Psoas muscle (tissue), 8 donors: Measurements from ENCODE around the gene BBS4. TPM values are rescaled to one million over a fixed set of nuclear protein-coding genes. Genes with fewer than 3 reads are reported as not detected.
"Not testable (repeated sequence)": the region's sequence is repeated elsewhere in the genome, so short reads cannot be mapped to it uniquely, and the experiment has no call there.

Experiments used
- ATAC-seq, 4 donors: fragments of 200-7000 bp; cut with Tn5 transposase; one replicate each; pipeline ENCODE4 v1.9.1; 2020; ENCODE audit warnings: moderate library complexity in 3 of 4, mild to moderate bottlenecking in 2 of 4
- DNase-seq, 2 donors: peaks; one replicate each; pipeline ENCODE4 v3.0.0-alpha.2; 2020
- H3K27ac ChIP-seq: fragments of 200-600 bp; one replicate; pipeline ENCODE4 v1.8.0; 2022
- H3K27me3 ChIP-seq, 3 donors: fragments of 200-600 bp in 1 of 3; one replicate each; pipeline versions ENCODE4 v1.6.1 to v1.8.0; 2013 to 2022; ENCODE audit warnings: low read length in 2 of 3, mild to moderate bottlenecking in 2 of 3, moderate library complexity in 1 of 3; ENCODE audit not compliant: insufficient read depth in 3 of 3
- H3K36me3 ChIP-seq, 2 donors: fragments of 200-600 bp in 1 of 2; one replicate each; pipeline versions ENCODE4 v1.6.1 to v1.8.0; 2013 to 2022; ENCODE audit warnings: low read depth in 1 of 2, mild to moderate bottlenecking in 1 of 2, moderate library complexity in 1 of 2; ENCODE audit not compliant: insufficient read depth in 1 of 2
- H3K4me1 ChIP-seq: fragments of 200-600 bp; one replicate; pipeline ENCODE4 v1.8.0; 2022
- H3K4me3 ChIP-seq: fragments of 200-600 bp; one replicate; pipeline ENCODE4 v1.8.0; 2022; ENCODE audit warnings: mild to moderate bottlenecking
- H3K9me3 ChIP-seq: fragments of 200-600 bp; one replicate; pipeline ENCODE4 v1.8.0; 2022
- CTCF ChIP-seq: fragments of 200-600 bp; IDR thresholded peaks from one replicate; pipeline ENCODE4 v1.8.0; 2022; ENCODE audit warnings: antibody characterized with exemption
- WGBS, 3 donors: extraction: QIAGEN DNeasy Blood & Tissue Kit; methylation state at CpG; one replicate each; pipeline versions ENCODE4 v1.1.6 to v1.1.7; 2013; 5-methylcytosine and 5-hydroxymethylcytosine counted together
- intact Hi-C, 2 donors: fragments of 100-400 bp; cut with DNase I; formaldehyde crosslinking; loops; one replicate each; pipeline versions ENCODE4 v1.11.0 to v1.14.2; 2022
- polyA plus RNA-seq, 3 donors: library from polyadenylated mRNA; stranded (reverse); fragments of 200-250 nt; gene quantifications; one replicate each; pipeline ENCODE4 v1.2.3, GENCODE V29; 2013
- total RNA-seq, 4 donors: library from RNA; stranded (reverse); fragmentation: NEBNext Ultra II Directional in 2 of 4; extraction: Animal tissue kit (Norgen Biotek cat#: 25700) in 2 of 4; gene quantifications; one replicate each; pipeline versions ENCODE4 v1.2.1 to v1.2.4, GENCODE V29; 2021 to 2023
- donor health status: healthy with polysubstance abuse.
- donor health status: DM: no; HTN: no; CAD: no; lungs with moderate emphysema.
- donor health status: Bipolar disorder and iron deficiency.
- donor health status: healthy.
- donor health status: DM: yes; HTN: yes; CAD: no.
- donor health status: DM: no; HTN: no; CAD: no.
- donor health status: DM: no; HTN: no; CAD: no.
- donor health status: DM: yes; HTN: yes; CAD: no.

BBS4 gene
- total and polyA plus RNA-seq, 7 donors: 12.0 to 38.6 (median 15.9) TPM

- ATAC-seq, H3K9me3 ChIP-seq, H3K4me1 ChIP-seq, H3K27ac ChIP-seq, H3K27me3 ChIP-seq, H3K36me3 ChIP-seq, H3K4me3 ChIP-seq, DNase-seq, intact Hi-C loops: not testable (repeated sequence)
- no CpG with 5 or more reads among the region's 8 CpGs for WGBS, 3 donors
Observed at GRCh38 chr15:72663931-72664330, 22.1 kb upstream of the BBS4 start.

GRCh38 chr15:72665706-72666105 is 20.3 kb upstream of the BBS4 start:
- WGBS, 3 donors: 63 to 80% (median 73%) methylated on average over 3 to 5 of the region's 11 CpGs
- H3K27me3 ChIP-seq, H3K4me1 ChIP-seq, H3K9me3 ChIP-seq, ATAC-seq, H3K36me3 ChIP-seq, H3K27ac ChIP-seq, DNase-seq, H3K4me3 ChIP-seq, intact Hi-C loops: not testable (repeated sequence)

DNA sequence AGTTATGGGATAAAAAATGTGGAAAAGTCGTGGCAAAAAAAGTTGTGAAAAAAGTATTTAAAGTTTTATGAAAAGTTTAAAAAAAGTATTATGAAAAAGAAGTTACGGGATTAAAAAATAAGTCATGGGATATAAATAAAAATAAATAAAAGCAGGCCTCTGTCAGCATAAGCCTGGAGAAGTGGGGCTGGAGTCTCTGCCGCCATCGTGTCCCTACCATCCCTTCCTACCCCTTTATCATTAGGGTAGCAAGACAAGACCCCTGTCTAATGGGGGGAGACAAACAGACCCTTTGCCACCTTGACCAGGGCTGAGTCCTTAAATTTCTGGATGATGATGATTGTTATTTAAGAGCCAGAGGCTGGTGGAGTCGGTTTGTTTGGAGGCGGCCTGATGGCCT is 16.2 kb upstream of the BBS4 start:
- not testable (repeated sequence) for ATAC-seq, H3K27me3 ChIP-seq, H3K36me3 ChIP-seq, H3K4me1 ChIP-seq, H3K27ac ChIP-seq, DNase-seq, H3K4me3 ChIP-seq, H3K9me3 ChIP-seq
- intact Hi-C loops: loop anchor here in 1 of 2 donors (5.0 kb wide), 1 partner anchor 73 kb away; no protein-coding TSS in a partner anchor
- 87 to 93% (median 90%) methylated on average over 2 to 5 of the region's 6 CpGs for WGBS, 3 donors

GRCh38 chr15:72670656-72671352 is 15.2 kb upstream of the BBS4 start:
- peak overlapping the region; percentile 45 for H3K4me3 ChIP-seq
- WGBS, 3 donors: 6 to 7% (median 7%) methylated on average over 8 of the region's 8 CpGs
- ATAC-seq: peak; percentile 98 to 100 (median 99)

DNA sequence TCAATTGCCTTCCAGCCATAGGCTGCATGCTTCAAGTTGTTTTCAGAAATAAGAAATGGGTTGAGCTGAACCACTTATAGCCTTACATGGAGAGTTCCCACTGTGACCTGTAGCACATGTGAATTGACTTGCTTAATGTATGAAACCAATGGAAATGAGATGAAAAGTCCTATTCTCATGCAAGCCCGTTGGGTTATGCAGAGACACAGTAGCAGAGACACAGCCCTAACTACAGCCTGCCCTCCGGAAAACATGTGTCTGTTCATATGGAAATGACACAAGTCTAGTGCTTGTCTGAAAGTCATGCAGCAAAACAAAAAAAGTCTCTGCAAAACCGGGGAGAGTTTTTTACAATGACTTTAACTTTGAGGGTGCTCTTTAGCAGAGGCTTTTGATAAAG is 14.5 kb upstream of the BBS4 start:
- intact Hi-C loops: loop anchor here in 1 of 2 donors (5.0 kb wide), 1 partner anchor 74 kb away; no protein-coding TSS in a partner anchor
- no peak for DNase-seq
- no peaks in the 10 kb centered on the region for H3K36me3 ChIP-seq

More at GRCh38 chr15:72670656-72671352, 15.2 kb upstream of the BBS4 start:
- intact Hi-C loops: loop anchor here in 1 of 2 donors (5.0 kb wide), 1 partner anchor 74 kb away; no protein-coding TSS in a partner anchor
- H3K27ac ChIP-seq, H3K36me3 ChIP-seq, H3K9me3 ChIP-seq, H3K27me3 ChIP-seq, H3K4me1 ChIP-seq: not testable (repeated sequence)
- DNase-seq: peak; percentile 74 to 87
- peak; percentile 60 for TF ChIP-seq CTCF

More for the DNA sequence above, 14.5 kb upstream of the BBS4 start:
- ATAC-seq: no peak
- WGBS, 3 donors: 19 to 24% (median 23%) methylated on average over 3 of the region's 3 CpGs
- no peak for TF ChIP-seq CTCF
- H3K4me3 ChIP-seq: no peak overlapping the region
- no peaks in the 10 kb centered on the region for H3K9me3 ChIP-seq
- H3K27me3 ChIP-seq: no peaks in the 10 kb centered on the region
- no peaks in the 10 kb centered on the region for H3K4me1 ChIP-seq
- no peak overlapping the region for H3K27ac ChIP-seq
